ENCODE data around the gene SPATA24.

DNA sequence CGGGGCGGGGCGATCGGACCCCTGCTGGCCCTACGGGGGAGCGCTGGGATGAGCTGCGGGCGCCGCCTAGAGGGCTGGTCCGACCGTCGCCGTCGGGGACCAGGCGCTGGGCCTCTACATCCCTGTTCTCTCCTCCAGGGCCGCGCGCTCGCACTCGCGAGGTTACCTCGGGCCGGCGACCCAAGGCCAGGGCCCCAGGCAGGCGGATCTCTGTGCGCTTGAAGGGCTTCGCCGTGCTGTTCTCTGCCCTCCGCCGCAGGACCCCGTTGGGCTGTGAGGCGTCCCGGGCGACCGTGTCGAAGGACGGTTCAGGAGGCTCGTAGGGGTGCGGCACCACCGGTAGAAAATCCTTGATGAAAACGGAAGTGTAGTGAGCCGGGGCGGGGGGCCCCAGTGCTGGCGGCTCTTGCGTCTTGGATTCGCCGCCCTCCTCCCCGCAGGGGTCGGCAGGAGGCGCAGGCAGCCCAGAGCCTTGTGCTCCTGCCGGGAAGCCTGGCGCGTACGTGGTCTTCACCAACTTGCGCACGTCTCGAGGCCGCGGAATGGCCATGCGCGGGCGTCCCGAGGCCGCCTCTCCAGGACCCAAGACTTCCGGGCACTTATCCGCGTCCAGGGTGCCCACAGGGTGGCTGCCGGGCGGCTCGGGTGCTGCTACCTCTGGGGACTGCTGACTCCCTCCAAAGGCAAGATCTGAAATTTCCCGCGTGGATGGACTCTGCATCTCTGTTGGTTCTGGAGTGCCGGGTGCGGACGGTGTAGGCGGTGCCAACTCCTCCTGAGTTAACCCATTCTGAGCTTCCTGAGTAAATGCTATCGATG lies 11.0 kb downstream of the SPATA24 start:
- TF ChIP-seq, protein P1, sequence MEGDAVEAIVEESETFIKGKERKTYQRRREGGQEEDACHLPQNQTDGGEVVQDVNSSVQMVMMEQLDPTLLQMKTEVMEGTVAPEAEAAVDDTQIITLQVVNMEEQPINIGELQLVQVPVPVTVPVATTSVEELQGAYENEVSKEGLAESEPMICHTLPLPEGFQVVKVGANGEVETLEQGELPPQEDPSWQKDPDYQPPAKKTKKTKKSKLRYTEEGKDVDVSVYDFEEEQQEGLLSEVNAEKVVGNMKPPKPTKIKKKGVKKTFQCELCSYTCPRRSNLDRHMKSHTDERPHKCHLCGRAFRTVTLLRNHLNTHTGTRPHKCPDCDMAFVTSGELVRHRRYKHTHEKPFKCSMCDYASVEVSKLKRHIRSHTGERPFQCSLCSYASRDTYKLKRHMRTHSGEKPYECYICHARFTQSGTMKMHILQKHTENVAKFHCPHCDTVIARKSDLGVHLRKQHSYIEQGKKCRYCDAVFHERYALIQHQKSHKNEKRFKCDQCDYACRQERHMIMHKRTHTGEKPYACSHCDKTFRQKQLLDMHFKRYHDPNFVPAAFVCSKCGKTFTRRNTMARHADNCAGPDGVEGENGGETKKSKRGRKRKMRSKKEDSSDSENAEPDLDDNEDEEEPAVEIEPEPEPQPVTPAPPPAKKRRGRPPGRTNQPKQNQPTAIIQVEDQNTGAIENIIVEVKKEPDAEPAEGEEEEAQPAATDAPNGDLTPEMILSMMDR (IDR thresholded peaks at IDR 0.05 in 2 of 3, conservative IDR thresholded peaks at IDR 0.05 in 1 of 3; ENCODE audit: borderline replicate concordance in 1 of 3, insufficient read depth in 1 of 3, low read depth in 2 of 3, low read length in 2 of 3): peak in 2 of 3 experiments; percentile 76 to 81; a peak in 4 of 6 replicates
- TF ChIP-seq EZH2phosphoT487 (IDR thresholded peaks at IDR 0.05; ENCODE audit: borderline replicate concordance) (no peak), TCF7L2 (IDR thresholded peaks at IDR 0.05; ENCODE audit: borderline replicate concordance, extremely low read depth, insufficient read depth, insufficient read length) (no peak), POLR2A (IDR thresholded peaks at IDR 0.05; ENCODE audit: borderline replicate concordance, extremely low read depth, insufficient read depth, insufficient read length) (peak; percentile 16), ZFX (IDR thresholded peaks at IDR 0.05) (peak; percentile 84), RAD21 (IDR thresholded peaks at IDR 0.05; ENCODE audit: low read depth) (no peak), CBX3 (IDR thresholded peaks at IDR 0.05; ENCODE audit: low read depth) (no peak), EZH2 (IDR thresholded peaks at IDR 0.05) (no peak), EGR1 (IDR thresholded peaks at IDR 0.05; ENCODE audit: low read depth) (no peak), POLR2AphosphoS5 (IDR thresholded peaks at IDR 0.05; ENCODE audit: low read depth, low read length) (peak; percentile 53; the same call in 1 of the 2 replicates), YY1 (IDR thresholded peaks at IDR 0.05; ENCODE audit: extremely low read depth, insufficient replicate concordance, low read depth, low read length) (peak; percentile 65)
- TF ChIP-seq, protein P2, sequence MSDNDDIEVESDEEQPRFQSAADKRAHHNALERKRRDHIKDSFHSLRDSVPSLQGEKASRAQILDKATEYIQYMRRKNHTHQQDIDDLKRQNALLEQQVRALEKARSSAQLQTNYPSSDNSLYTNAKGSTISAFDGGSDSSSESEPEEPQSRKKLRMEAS (IDR thresholded peaks at IDR 0.05): no peak
